GM23248 (cell line): ENCODE data around the gene GNPTAB. TPM values are rescaled to one million over a fixed set of nuclear protein-coding genes. Genes with fewer than 3 reads are reported as not detected.
"Not testable (repeated sequence)": the region's sequence is repeated elsewhere in the genome, so short reads cannot be mapped to it uniquely, and the experiment has no call there.

Source experiments
- DNase-seq: peaks from one replicate; pipeline ENCODE4 v3.0.0-alpha.2; 2015
- H2AFZ ChIP-seq: fragments of 200-600 bp; sonication (generic); 2 replicates; pipeline ENCODE4 v1.6.1; 2016; ENCODE audit warnings: antibody characterized with exemption
- H3F3A ChIP-seq: fragments of 200-600 bp; sonication (generic); 2 replicates; pipeline ENCODE4 v1.6.1; 2016; ENCODE audit warnings: mild to moderate bottlenecking, antibody characterized with exemption, mixed run types; ENCODE audit not compliant: insufficient read depth
- H3K27ac ChIP-seq: fragments of 200-600 bp; sonication (generic); 2 replicates; pipeline ENCODE4 v1.5.1; 2016; ENCODE audit warnings: mild to moderate bottlenecking
- H3K27me3 ChIP-seq: fragments of 200-600 bp; sonication (generic); replicated peaks from 2 replicates; pipeline ENCODE4 v1.6.1; 2016; ENCODE audit warnings: mild to moderate bottlenecking; ENCODE audit not compliant: insufficient read depth
- H3K36me3 ChIP-seq: fragments of 200-600 bp; sonication (generic); 2 replicates; pipeline ENCODE4 v1.6.1; 2016; ENCODE audit warnings: low read depth, mild to moderate bottlenecking
- H3K4me1 ChIP-seq: fragments of 200-600 bp; sonication (generic); 2 replicates; pipeline ENCODE4 v1.6.1; 2016; ENCODE audit warnings: mild to moderate bottlenecking; ENCODE audit not compliant: insufficient read depth
- H3K4me2 ChIP-seq: fragments of 200-600 bp; sonication (generic); one replicate; pipeline ENCODE4 v1.6.1; 2016; ENCODE audit warnings: mild to moderate bottlenecking; ENCODE audit not compliant: unreplicated experiment
- H3K4me3 ChIP-seq: fragments of 200-600 bp; sonication (generic); 2 replicates; pipeline ENCODE4 v1.5.1; 2016; ENCODE audit warnings: mild to moderate bottlenecking
- H3K79me2 ChIP-seq: fragments of 200-600 bp; sonication (generic); 2 replicates; pipeline ENCODE4 v1.6.1; 2016; ENCODE audit warnings: mild to moderate bottlenecking; ENCODE audit not compliant: insufficient read depth
- H3K9ac ChIP-seq: fragments of 200-600 bp; sonication (generic); 2 replicates; pipeline ENCODE4 v1.6.1; 2016; ENCODE audit warnings: mild to moderate bottlenecking
- H3K9me2 ChIP-seq: fragments of 200-600 bp; sonication (generic); 2 replicates; pipeline ENCODE4 v1.6.1; 2016; ENCODE audit warnings: mixed run types, mild to moderate bottlenecking, moderate library complexity; ENCODE audit not compliant: insufficient read depth
- H3K9me3 ChIP-seq: fragments of 200-600 bp; sonication (generic); one replicate; pipeline ENCODE4 v1.6.1; 2017; ENCODE audit warnings: low read depth
- H4K20me1 ChIP-seq: fragments of 200-600 bp; sonication (generic); 2 replicates; pipeline ENCODE4 v1.6.0; 2016; ENCODE audit not compliant: insufficient read depth
- EZH2 ChIP-seq: fragments of 200-600 bp; sonication (generic); IDR thresholded peaks from 2 replicates; pipeline ENCODE4 v1.6.1; 2018; ENCODE audit warnings: antibody characterized with exemption, mild to moderate bottlenecking; ENCODE audit not compliant: insufficient read depth, poor library complexity, severe bottlenecking
- EZH2phosphoT487 ChIP-seq: fragments of 200-600 bp; sonication (generic); IDR thresholded peaks from 2 replicates; pipeline ENCODE4 v1.6.1; 2018; ENCODE audit warnings: antibody characterized with exemption, moderate library complexity, mild to moderate bottlenecking, low read depth; ENCODE audit not compliant: insufficient read depth
- WGBS, 2 experiments: methylation state at CpG; one replicate each; pipeline ENCODE4 v1.1.6; 2015 to 2017; ENCODE audit warnings: low lambda C conversion rate in 2 of 2, low coverage in 1 of 2; ENCODE audit errors: missing lambda C conversion rate in 2 of 2; 5-methylcytosine and 5-hydroxymethylcytosine counted together
- in situ Hi-C: fragments of 300-500 bp; cut with MboI; formaldehyde crosslinking; loops from 2 replicates; pipeline ENCODE4 v1.15.0; 2020
- polyA plus RNA-seq: library from polyadenylated mRNA; unstranded; fragments of >200 nt; fragmentation: Nextera tagmentation; extraction: Ambion mirVana; gene quantifications from 2 replicates; pipeline ENCODE4 v1.2.1, GENCODE V29; 2016
- total RNA-seq: library from RNA; depleted of rRNA; stranded (reverse); fragments of >200 nt; shearing (Covaris generic); gene quantifications from 2 replicates; pipeline ENCODE4 v1.2.3, GENCODE V29; 2014

GNPTAB gene
- total and polyA plus RNA-seq, 2 experiments from 2014 or later = 20.6 to 23.3 TPM

- H3K36me3 ChIP-seq = no peaks in the 10 kb centered on the region
- DNase-seq = peak; percentile 42
- no peak for TF ChIP-seq EZH2phosphoT487
- TF ChIP-seq EZH2 = no peak
- no peak overlapping the region for H3K4me3 ChIP-seq
- no peaks in the 10 kb centered on the region for H3K9me2 ChIP-seq
- H2AFZ ChIP-seq = no peak overlapping the region
- in situ Hi-C loops = no loop called here
- no peak overlapping the region for H3K9ac ChIP-seq
- H3K4me2 ChIP-seq = no peak overlapping the region
- H3K27ac ChIP-seq = no peak overlapping the region; the same call in 1 of the 2 replicates
- H3K27me3 ChIP-seq = no peaks in the 10 kb centered on the region
- no peaks in the 10 kb centered on the region for H3K9me3 ChIP-seq
- H3F3A ChIP-seq = no peaks in the 10 kb centered on the region
- WGBS, 2 experiments = 74 to 75% methylated on average over 2 of the region's 2 CpGs
- H3K79me2 ChIP-seq = peaks cover 68% of the 10 kb centered on the region
- H4K20me1 ChIP-seq = no peaks in the 10 kb centered on the region
- H3K4me1 ChIP-seq = peaks cover 3% of the 10 kb centered on the region
Observed at GRCh38 chr12:101819467-101819866, 11.3 kb downstream of the GNPTAB start.

- in situ Hi-C loops, H3K36me3 ChIP-seq, H4K20me1 ChIP-seq, H3K4me3 ChIP-seq, H3K4me2 ChIP-seq, H3F3A ChIP-seq, H3K9me2 ChIP-seq, DNase-seq, H3K27ac ChIP-seq, H3K4me1 ChIP-seq, H3K27me3 ChIP-seq, H3K9me3 ChIP-seq, H3K9ac ChIP-seq, H2AFZ ChIP-seq: not testable (repeated sequence)
- peaks cover 64% of the 10 kb centered on the region for H3K79me2 ChIP-seq
- 97 to 100% methylated on average over 4 of the region's 4 CpGs for WGBS, 2 experiments
Observed at GRCh38 chr12:101818689-101819088, 12.1 kb downstream of the GNPTAB start.

- H3K4me3 ChIP-seq = no peak overlapping the region
- H3K4me1 ChIP-seq = no peaks in the 10 kb centered on the region
- no peak for TF ChIP-seq EZH2phosphoT487
- TF ChIP-seq EZH2 = no peak
- no peaks in the 10 kb centered on the region for H3K27me3 ChIP-seq
- no peaks in the 10 kb centered on the region for H3K9me3 ChIP-seq
- peaks cover 40% of the 10 kb centered on the region for H3K79me2 ChIP-seq
- no peak for DNase-seq
- no peaks in the 10 kb centered on the region for H3F3A ChIP-seq
- H3K9me2 ChIP-seq = no peaks in the 10 kb centered on the region
- H4K20me1 ChIP-seq = no peaks in the 10 kb centered on the region; the same call in 1 of the 2 replicates
- H3K27ac ChIP-seq = no peak overlapping the region
- no peak overlapping the region for H3K9ac ChIP-seq
- H2AFZ ChIP-seq = no peak overlapping the region
- H3K4me2 ChIP-seq = no peak overlapping the region
- H3K36me3 ChIP-seq = no peaks in the 10 kb centered on the region
- in situ Hi-C loops = no loop called here
- WGBS, 2 experiments = 94 to 98% methylated on average over 2 of the region's 2 CpGs
Observed at GRCh38 chr12:101813117-101813516, 17.6 kb downstream of the GNPTAB start.

GRCh38 chr12:101812716-101813115, 18.0 kb downstream of the GNPTAB start:
- H3K27ac ChIP-seq, H3K4me3 ChIP-seq, H3F3A ChIP-seq, H3K9me2 ChIP-seq, H3K9me3 ChIP-seq, H2AFZ ChIP-seq, H3K27me3 ChIP-seq, H3K9ac ChIP-seq, H4K20me1 ChIP-seq, DNase-seq, in situ Hi-C loops, H3K36me3 ChIP-seq, H3K4me2 ChIP-seq, H3K4me1 ChIP-seq: not testable (repeated sequence)
- 97 to 100% methylated on average over 1 of the region's 1 CpG for WGBS, 2 experiments
- peaks cover 36% of the 10 kb centered on the region for H3K79me2 ChIP-seq

GRCh38 chr12:101811342-101811741, 19.4 kb downstream of the GNPTAB start:
- H3K27me3 ChIP-seq, H3K36me3 ChIP-seq, H2AFZ ChIP-seq, H3K27ac ChIP-seq, H3K9me2 ChIP-seq, DNase-seq, in situ Hi-C loops, H4K20me1 ChIP-seq, H3K4me2 ChIP-seq, H3K9ac ChIP-seq, H3K9me3 ChIP-seq, H3K4me1 ChIP-seq, H3K4me3 ChIP-seq, H3F3A ChIP-seq: not testable (repeated sequence)
- peaks cover 38% of the 10 kb centered on the region for H3K79me2 ChIP-seq
- 94 to 98% methylated on average over 6 of the region's 6 CpGs for WGBS, 2 experiments
